Ureter (tissue), 1 donor: Measurements from ENCODE around the gene NOTUM. TPM values are rescaled to one million over a fixed set of nuclear protein-coding genes. Genes with fewer than 3 reads are reported as not detected.
"Not testable (repeated sequence)": the region's sequence is repeated elsewhere in the genome, so short reads cannot be mapped to it uniquely, and the experiment has no call there.

Source experiments
- DNase-seq: peaks from one replicate; pipeline ENCODE4 v3.0.0-alpha.2; 2020; ENCODE audit warnings: low spot score
- total RNA-seq: library from RNA; stranded (reverse); gene quantifications from one replicate; pipeline ENCODE4 v1.2.4, GENCODE V29; 2023
- donor health status: DM: yes; HTN: yes; CAD: no.

The NOTUM gene
- total RNA-seq, 1 donor from 2014 or later: 4.0 TPM

DNA sequence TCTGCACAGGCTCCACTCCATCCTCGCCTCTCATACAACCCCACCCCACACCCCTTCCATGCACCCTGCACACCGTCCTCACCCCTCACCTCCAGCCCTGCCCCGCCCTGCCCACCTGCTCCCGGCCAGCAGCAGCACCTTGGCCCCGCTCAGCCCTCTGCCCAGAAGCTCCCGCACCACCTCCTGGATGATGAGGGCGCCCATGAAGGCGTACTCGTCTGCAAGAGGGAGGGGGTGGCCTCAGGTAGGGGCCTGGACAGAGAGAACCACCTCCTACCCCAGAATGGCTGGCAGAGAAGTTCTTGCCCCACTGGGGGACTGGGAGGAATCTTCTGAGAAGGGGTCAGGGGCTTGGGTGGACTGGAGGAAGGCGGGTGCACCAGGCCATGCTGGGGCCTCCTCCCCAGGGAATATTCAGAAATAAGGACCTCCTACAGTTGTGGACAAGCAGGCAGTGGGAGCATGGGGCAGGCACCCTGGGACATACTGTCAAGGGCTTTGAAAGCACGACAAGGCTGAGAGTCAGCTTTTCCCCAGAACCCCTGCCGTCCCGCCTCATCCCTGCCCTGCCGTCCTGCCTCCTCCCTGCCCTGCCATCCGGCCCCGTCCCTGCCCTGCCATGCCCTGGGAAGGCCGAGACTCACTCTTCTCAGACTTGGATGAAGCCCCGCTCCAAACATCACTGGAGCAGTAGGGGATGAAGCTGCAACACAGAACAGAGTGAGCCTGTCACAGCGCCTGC, 3.1 kb downstream of the NOTUM start:
- no peak for DNase-seq

DNA sequence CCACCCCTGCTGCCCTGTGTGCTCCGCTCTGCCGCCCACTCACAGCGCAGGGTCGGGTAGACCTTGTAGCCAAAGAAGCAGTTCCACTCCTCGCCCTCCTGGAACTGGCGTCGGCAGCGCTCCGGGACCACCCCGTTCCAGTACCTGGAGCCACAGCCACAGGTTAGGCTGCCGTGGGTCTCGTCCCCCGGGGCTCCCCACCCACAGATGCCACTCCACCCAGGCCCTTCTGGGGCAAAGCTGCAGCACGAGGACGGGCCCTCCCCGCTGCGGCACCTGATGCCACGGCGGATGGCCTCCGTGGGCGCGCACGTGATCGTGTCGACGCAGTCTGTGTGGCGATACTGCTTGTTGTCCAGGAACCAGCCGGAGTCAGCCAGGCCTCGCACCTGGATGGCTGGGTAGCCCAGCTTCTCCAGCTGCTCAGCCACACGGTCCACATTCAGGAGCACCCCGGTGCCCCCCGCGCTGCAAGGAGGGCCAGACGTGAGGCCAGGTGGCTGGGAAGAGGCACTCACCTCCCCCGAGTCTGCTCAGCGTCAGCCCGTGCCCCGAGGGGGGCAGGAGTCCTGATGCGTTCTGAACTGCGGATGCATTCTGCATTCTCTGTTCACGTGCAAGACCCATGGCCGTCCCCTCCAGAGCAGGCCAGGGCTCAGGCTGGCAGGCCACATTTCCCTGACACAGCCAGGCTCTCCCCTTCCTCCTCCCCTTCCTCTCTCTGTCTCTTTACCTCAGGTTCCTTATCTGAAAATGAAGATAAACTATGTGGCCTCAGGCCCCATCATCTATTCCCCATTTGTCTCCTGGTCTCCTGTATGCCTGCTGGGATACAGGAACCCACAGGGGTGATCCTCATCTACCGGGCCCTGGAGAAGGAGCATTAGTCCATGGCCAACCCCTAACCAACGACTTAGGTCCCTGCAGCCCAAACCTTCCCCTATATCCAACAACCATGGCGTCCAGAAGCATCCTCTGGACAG, 4.1 kb downstream of the NOTUM start:
- DNase-seq: no peak

DNA sequence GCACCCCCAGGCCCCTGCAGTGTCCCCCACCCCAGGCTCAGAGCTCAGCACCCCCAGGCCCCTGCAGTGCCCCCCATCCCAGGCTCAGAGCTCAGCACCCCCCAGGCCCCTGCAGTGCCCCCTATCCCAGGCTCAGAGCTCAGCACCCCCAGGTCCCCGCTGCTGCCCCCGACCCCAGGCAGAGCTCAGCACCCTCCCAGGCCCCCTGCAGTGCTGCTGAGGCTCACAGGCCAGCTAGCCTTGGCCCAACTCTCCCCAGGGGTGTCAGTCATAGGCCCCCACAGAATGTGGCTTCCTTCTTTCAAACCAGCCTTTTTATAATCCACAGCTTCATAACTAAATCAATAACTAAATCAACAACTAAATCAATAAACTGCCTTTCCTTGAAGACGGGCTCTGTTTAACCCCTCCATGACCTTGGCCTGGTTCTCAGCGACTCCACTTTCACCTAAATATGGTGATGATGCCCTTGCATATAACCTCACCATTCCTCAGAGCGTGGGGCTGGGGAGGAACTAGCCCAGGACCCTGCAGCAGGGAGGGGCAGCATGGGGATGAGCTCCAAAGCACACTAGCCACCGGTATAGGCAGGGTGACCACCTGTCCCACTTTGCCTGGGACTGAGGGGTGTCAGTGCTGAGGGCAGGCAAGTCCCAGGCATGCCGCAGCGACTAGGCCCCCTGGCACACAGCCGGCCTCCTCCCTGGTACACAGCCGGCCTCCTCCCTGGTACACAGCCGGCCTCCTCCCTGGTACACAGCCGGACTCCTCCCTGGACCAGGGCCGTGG, 5.0 kb downstream of the NOTUM start:
- DNase-seq: no peak

GRCh38 chr17:81955058-81955681, 5.8 kb downstream of the NOTUM start:
- DNase-seq: no peak

- no peak for DNase-seq
Measured at GRCh38 chr17:81954131-81955057, 6.6 kb downstream of the NOTUM start.

- DNase-seq: not testable (repeated sequence)
Measured at GRCh38 chr17:81953443-81953842, 7.5 kb downstream of the NOTUM start.

DNA sequence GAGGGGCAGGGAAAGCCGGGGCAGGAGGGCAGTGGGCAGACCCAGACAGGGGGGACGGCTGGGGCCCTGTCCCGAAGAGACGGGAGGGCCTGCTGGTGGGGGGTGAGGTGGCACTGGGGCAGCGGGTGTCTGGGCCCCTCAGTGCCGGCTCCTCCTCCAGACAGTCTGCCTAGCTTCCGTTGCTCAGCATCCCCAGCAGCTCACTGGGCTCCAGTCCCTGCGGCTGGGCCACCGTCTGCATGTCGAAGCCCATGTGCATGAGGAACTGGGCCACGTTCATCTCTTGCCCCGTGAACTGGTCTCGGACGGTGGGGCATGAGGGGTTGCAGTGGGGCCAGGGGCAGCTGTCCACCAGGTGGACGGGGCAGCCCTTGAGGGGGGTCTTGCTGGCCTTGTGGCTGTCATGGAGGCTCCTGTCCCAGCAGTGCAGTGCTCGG, 8.2 kb downstream of the NOTUM start:
- no peak for DNase-seq

GRCh38 chr17:81951785-81952684, 9.0 kb downstream of the NOTUM start:
- DNase-seq: no peak

DNA sequence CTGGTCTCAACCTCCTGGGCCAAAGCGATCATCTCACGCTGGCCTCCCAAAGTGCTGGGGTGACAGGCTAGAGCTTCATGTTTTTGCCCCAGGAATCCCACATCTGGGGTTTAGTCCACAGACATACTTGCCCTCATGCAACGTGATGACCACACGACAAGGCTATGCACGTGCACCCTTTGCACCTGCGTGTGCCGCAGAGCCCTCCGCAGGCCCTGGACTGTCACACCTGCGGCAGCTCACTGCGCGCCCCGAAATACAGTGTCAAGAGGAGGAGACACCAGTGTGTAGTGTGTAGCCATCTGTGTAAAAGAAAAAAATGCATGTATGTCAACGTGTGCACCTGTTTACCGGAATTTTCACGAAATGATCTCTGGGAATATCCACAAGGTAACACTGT, 10.5 kb downstream of the NOTUM start:
- DNase-seq: no peak

DNA sequence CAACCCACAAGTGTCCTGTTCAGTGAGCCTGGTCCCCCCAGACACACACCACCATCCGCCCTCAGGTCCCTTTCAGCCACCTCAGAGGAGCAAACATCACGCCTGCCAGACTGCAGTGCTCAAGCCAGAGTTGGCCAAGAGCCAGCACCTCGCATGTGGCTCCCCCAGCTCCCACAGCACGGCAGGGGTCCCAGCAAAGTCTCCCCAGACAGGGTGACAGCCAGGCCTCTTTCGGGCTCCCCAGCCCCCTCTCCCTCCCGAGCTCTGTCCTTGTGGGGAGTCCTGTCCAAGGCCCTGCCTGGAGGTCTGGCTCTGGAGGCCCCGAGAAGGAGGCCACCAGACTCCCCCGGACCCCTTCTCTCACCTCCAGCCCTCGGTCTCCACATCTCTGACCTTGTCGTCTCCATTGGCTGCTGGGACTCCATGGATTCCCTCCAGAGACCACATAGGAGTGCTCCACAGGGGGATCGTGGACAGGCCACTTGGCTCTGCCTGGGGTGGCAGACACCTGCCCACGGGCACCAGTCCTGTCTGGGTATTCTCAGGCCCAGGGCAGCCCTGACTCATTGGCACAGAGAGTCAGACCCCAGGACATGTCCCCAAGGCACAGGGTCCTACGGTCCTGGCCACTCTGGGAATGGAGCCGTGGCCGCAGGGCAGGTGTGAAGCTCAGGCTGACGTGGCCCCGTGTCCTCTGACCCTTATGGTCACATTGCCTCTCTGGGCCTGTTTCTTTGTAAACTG, 12.2 kb downstream of the NOTUM start:
- no peak for DNase-seq

- DNase-seq: no peak
Measured at GRCh38 chr17:81947189-81947588, 13.8 kb downstream of the NOTUM start, which contains the start of gene MYADML2. MYADML2 (minus strand) TSS chr17:81947233; CDS start chr17:81941741, 5,492 bp downstream.

- no peak for DNase-seq
Measured at GRCh38 chr17:81944858-81945257, 16.1 kb downstream of the NOTUM start.

DNA sequence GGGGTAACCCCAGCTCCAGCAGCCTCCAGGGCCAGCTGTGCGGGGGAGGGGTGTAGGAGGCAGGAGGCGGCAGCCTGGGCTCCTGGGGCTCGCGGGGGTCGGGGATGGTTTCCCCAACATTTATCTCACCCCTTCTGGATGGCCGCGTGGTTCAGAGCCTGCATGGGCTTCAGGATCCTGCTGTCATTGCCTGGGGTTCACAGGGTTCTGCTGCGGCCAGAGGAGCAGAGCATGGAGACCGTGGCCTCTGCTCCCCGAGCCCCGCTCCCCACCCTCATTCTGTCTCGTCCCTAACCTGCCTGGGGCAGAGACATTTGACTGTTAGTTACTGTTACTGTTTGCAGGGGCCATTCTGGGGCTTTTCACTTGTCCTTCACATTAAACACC, 18.8 kb downstream of the NOTUM start:
- no peak for DNase-seq

DNA sequence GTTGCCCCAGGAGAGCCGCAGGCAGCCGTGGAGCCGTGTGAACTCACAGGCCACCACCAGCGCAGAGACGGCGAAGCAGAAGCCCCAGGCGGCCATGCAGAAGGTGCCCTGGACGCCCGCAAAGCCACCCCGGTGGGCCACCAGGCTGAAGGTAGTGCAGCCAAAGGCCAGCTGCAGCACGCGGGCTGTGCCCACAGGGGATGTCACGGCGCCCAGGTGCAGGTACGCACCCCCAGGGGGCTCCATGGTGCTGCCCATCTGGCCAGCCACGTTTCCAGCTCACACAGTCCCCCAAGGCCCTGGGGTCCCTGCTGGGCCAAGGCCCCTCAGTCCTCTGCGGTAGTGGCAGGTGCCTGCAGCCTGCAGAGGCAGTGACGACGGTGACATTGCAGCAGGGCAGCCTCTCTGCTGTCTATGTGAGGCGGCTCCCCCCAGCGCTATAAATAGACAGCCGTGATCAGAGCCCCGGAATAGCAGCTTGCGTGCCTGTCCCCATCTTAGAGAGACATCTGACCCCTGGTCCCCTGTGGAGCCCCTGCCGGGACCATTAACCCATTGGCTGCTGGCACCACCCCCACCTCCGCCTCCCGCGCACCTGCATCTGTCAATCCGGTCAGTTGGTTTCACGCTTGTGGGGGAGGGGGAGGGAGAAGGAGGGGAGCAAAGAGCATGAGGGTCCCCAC, 19.4 kb downstream of the NOTUM start:
- no peak for DNase-seq

DNA sequence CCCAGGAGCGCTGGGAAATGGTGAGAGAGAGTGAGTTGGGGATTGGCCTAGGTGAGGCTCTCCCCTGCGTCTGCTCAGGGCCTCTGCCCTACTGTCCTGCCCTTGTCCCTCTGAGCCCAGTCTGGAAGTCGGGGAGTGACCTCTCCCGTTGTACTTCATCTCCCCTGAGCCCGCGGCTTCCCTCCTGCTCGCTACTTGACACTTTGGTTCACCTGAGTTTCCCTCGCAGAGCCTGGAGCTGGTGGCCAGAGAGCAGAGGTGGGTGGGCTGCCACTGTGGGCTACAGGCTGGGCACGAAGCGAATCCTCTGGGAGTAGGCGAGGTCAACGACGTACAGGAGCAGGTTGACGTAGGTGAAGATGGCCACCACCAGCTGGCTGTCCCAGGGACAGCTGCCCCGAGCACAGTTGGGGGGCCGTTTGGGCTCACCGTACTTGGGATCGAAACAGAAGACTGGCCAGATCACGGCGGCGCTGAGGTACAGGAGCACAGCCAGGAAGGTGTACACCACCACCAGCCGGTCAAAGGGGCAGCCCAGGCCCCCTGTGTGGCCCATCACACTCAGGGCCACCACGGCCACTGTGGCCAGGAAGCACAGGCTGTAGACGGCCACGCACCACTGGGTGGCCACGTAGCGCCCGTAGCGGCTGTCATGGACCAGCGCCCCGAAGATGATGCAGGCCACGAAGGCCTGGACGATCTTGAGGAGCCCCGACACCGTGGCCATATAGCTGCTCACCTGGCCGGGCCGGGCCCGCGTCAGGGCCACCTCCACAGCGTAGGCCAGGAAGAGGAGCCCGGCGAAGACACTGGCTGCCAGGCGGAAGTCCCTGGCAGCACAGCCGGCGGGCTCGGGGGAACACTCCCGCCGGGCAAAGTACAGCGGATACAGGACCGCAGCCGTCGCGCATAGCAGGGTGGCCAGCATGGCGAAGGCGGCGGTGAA, 20.2 kb downstream of the NOTUM start:
- no peak for DNase-seq

GRCh38 chr17:81939881-81940385, 21.1 kb downstream of the NOTUM start:
- no peak for DNase-seq

GRCh38 chr17:81939218-81939617, 21.8 kb downstream of the NOTUM start:
- DNase-seq: no peak
